GM18511 (cell line): ENCODE measurements around the gene KRTAP5-5.
"Not testable (repeated sequence)": the region's sequence is repeated elsewhere in the genome, so short reads cannot be mapped to it uniquely, and the experiment has no call there.

ENCODE experiments used
- ATAC-seq: cut with Tn5 transposase; IDR thresholded peaks from one replicate; pipeline ENCODE4 v1.9.1; 2021; ENCODE audit warnings: mild to moderate bottlenecking, moderate library complexity; ENCODE audit not compliant: unreplicated experiment

KRTAP5-5 gene, protein sequence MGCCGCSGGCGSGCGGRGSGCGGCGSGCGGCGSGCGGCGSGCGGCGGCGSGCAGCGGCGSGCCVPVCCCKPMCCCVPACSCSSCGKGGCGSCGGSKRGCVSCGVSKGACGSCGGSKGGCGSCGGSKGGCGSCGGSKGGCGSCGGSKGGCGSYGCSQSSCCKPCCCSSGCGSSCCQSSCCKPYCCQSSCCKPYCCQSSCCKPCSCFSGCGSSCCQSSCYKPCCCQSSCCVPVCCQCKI

DNA sequence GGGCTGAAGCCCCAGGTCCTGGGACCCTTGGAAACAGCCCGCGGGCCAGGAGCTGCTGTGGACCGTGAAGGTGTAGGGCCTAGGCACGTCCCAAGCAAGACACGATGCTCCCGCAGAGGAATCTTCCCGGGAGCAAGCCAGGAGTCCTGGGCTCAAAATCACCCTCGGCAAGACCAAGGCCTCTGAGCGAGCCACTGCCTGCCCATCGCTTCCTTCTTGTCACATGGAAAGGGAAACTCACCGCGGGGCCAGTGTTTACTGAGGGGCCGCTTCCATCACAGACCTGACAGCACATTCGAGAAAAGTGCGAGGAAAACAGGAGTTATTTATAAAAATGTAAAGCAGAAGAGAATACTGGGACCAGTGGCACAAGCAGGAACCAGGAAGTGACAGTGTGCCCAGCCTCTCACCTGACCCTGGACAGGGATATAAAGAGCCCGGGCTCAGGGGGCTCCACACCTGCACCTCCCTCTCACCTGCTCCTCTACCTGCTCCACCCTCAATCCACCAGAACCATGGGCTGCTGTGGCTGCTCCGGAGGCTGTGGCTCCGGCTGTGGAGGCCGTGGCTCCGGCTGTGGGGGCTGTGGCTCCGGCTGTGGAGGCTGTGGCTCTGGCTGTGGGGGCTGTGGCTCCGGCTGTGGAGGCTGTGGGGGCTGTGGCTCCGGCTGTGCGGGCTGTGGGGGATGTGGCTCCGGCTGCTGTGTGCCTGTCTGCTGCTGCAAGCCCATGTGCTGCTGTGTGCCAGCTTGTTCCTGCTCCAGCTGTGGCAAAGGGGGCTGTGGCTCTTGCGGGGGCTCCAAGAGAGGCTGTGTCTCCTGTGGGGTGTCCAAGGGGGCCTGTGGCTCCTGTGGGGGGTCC, at the start of gene KRTAP5-5:
Gene KRTAP5-5 (plus strand): TSS at position 450 of the 860 bp plus-strand sequence. CDS start 66 bp downstream, at position 516.
- ATAC-seq, result no peak

DNA sequence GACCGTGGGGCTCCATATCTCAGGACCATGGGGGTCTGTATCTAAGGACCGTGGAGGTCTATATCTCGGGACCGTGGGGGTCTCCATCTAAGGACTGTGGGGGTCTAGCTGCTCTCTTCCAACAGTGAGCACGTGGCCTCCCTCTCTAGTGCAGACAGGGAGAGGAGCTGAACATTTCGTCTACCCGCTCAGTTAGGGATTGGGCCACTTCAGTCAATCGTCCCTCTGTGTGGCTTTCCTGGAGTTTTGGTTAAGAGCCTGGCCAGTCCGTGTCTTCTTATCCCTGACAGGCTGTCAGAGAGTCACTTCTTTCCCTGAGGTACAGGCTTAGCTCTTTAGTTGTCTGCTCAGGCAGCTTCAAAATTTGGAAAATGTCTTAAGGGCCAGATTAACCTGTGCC, 47.6 kb upstream of the KRTAP5-5 start:
- ATAC-seq, result no peak

DNA sequence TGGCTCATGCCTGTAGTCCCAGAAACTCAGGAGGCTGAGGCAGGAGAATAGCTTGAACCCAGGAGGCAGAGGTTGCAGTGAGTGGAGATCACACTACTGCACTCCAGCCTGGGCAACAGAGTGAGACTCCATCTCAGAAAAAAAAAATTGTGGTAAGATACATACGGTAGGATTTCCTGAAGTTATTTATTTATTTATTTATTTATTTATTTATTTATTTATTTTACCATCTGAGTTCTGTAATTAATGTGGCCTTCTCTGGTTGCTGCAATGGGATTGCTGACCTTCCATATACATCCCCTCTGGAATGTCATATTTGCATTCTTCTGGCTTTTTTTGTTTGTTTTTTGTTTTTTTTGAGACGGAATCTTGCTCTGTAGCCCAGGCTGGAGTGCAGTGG, 46.7 kb upstream of the KRTAP5-5 start:
- not testable (repeated sequence) for ATAC-seq

DNA sequence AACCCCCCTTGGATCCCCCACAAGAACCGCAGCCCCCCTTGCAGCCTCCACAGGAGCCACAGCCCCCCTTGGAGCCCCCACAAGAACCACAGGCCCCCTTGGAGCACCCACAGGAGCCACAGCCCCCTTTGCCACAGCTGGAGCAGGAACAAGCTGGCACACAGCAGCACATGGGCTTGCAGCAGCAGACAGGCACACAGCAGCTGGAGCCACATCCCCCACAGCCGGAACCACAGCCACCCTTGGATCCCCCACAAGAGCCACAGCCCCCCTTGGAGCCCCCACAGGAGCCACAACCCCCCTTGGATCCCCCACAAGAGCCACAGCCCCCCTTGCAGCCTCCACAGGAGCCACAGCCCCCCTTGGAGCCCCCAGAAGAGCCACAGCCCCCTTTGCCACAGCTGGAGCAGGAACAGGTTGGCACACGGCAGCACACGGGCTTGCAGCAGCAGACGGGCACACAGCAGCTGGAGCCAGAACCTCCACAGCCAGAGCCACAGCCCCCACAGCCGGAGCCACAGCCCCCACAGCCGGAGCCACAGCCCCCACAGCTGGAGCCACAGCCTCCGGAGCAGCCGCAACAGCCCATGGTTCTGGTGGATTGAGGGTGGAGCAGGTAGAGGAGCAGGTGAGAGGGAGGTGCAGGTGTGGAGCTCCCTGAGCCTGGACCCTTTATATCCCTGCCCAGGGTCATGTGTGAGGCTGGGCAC, 44.8 kb upstream of the KRTAP5-5 start, which contains the start of gene KRTAP5-1:
Gene KRTAP5-1 (minus strand): TSS at position 623 of the 710 bp plus-strand sequence. CDS start 34 bp downstream, at position 589.
- not testable (repeated sequence) for ATAC-seq

DNA sequence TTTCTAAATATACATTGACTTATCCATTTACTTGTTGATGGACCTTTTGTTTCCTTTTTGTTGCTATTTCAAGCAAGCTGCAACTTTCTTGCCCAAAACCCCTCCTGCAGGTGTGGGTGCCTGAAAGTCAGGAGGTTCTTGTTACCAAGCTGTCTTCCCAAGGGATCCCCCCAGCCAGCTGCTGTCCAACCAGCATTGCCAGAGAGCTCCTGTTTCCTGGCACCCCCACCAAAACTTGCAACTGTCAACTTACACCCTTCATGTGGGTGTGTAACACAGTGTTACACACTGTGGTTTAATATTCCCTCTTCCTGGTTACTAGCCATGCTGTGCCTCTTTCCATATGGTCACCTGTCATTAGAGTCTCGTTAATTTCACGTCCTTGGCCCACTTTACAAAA, 42.9 kb upstream of the KRTAP5-5 start:
- no peak for ATAC-seq

DNA sequence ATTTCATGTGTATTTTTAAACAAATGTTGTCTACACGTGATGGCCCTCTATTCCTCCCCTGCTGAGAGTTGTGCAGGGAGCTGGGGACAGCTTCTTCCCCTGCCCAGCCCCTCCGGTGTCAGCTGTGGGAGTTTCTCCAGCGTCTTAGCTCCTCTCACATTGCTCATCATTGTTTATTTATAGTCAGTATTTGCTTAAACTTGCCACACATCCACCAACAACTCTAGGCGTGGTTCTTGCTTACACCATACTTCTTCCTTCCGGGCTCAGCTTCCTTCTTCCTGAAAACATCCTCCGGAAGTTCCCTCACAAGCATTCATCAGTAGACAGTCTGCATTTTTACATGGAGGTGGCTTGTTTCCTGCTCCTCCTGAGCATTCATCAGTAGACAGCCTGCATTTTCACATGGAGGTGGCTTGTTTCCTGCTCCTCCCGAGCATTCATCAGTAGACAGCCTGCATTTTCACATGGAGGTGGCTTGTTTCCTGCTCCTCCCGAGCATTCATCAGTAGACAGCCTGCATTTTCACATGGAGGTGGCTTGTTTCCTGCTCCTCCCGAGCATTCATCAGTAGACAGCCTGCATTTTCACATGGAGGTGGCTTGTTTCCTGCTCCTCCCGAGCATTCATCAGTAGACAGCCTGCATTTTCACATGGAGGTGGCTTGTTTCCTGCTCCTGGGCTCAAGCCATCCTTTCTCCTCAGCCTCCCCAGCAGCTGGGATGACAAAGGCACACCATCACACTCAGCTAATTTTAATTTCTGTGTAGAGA, 40.2 kb upstream of the KRTAP5-5 start:
- ATAC-seq, result not testable (repeated sequence)

DNA sequence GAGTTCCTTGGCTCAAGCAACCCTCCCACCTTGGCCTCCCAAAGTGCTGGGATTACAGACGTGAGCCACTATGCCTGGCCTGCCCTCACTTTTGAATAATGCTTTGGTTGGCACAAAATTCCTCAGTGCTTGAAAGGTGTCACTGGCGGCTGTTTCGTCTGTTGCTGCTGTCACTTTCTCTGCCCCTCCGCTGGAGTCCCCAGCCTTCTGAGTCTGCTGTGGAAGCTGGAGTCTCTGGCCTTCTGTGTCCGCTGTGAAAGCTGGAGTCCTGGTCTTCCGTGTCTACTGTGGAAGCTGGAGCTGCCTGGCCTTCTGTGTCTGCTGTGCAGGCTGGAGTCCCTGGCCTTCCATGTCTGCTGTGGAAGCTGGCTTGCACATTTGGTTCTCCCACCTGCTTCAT, 39.6 kb upstream of the KRTAP5-5 start:
- ATAC-seq, result no peak

DNA sequence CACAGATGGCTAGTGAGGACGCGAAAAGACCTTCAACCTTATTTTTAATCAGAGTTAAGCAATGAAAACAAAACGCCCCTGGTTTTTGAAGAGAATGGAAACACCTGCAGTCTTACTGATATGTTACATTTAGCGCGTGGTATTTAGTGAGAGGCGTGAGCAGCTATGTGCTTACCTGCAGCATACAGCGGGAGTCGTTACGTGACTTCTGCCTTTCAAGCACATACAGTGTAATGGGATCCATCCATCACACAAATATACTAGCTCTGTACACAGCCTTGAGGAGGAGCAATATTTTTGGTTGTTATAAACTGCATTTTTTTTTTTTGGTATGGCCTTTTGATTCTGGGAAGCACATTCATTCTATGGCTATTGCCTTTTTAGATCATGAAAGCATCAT, 36.9 kb upstream of the KRTAP5-5 start:
- no peak for ATAC-seq

DNA sequence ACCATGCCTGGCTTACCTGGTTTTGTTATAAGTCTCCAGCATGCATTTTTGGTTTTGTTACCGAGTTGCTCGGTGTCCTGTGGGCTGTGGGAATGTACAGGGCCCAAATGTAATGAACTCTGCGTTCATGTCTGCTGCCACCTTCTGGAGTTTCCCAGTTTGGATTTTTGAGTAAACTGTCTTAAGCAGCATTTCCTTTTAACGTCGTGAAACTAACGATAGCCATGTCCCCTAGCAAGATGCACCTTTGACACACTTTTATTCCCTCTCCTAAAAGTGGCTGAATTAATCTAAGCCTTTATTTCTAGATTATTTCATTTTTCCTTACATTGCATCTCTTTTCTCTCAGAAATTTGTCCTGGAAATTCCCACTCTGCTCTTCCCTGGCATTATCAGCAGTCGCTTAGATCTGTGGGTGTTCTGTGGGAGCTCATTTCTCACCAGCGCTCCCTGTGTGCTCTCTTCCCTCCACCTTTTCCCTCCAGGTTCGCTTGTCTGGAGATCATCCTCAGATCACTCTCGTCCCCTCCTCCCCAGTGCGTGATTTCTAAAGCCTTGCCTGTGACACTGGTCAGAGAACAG, 33.5 kb upstream of the KRTAP5-5 start:
- not testable (repeated sequence) for ATAC-seq

DNA sequence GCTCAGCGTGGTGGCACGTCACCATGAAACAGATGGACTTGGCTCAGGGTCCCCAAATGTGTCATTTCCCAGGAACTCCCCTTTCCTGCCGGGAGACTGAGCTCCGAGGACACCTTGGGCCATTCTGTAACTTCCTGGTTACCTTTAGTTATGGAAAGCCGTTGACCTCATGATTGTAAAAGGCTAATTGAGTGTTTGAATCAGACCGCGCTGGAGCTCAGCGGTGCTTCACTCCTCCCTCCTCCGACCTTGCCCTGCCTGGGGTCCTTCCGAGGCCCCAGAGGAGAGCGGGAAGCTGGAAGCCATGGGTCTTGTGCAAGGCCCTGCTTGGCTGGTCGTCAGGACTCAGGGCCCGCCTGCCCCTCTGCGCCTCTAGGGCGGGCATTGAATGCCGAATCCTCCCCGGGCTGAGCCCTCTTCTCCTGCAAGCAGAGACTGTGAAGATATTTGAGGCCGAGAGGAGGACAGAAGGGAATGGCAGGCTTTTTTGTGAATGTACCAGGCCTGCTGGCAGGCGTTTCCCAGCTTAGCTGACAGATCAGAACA, 32.9 kb upstream of the KRTAP5-5 start:
- ATAC-seq, result not testable (repeated sequence)

DNA sequence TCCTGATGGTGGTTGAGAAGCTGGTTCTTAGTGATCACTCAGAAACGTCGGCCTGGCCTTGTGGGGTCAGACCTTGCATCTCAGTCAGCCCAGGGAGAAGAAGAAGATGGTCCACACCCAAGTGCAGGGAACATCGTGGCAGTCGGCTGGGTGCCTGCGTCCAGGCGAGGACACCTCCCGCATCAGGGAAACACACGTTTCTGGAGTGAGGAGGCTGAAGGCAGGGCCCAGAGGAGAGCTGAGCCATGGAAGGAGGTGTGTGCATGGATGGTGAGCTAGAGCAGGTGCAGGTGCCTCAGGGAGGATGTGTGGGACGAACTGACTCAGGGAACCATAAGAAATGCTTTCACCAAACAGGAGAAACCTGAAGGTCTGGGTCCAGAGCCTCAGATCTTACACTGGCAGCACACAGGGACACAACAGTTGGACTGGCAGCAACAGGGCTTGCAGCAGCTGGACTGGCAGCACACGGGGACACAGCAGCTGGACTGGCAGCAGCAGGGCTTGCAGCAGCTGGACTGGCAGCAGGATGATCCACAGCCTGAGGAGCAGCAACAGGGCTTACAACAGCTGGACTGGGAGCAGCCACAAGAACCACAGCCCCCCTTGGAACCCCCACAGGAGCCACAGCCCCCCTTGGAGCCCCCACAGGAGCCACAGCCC, 32.1 kb upstream of the KRTAP5-5 start:
- ATAC-seq, result no peak

DNA sequence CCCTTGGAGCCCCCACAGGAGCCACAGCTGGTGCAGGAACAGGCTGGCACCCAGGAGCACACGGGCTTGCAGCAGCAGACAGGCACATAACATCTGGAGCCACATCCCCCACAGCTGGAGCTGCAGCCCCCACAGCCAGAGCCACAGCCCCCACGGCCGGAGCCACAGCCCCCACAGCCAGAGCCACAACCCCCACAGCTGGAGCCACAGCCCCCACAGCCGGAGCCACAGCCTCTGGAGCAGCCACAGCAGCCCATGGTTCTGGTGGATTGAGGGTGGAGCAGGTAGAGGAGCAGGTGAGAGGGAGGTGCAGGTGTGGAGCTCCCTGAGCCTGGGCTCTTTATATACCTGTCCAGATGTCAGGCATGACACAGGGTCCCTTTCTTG, 31.6 kb upstream of the KRTAP5-5 start, which contains the start of gene KRTAP5-2:
Gene KRTAP5-2 (minus strand): TSS at position 301 of the 387 bp plus-strand sequence. CDS start 44 bp downstream, at position 257.
- no peak for ATAC-seq

DNA sequence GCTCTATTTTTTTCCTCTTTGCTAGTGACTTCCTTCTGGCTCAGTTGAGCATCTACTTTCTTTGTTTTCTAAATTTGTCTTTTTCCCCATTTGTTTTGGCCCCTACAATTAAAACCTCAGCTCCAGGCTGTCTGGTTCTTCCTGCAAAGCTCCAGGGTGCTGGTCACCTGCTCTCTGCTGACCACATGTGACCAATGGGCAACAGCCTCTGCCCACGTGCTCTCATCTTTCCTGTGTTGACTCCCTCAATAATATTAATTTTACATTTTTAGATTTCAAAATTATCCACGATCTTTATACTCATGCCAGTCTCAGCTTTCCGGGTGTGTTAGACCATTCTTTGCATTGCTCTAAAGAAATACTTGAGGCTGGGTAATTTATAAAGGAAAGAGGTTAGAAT, 31.2 kb upstream of the KRTAP5-5 start:
- ATAC-seq, result not testable (repeated sequence)

DNA sequence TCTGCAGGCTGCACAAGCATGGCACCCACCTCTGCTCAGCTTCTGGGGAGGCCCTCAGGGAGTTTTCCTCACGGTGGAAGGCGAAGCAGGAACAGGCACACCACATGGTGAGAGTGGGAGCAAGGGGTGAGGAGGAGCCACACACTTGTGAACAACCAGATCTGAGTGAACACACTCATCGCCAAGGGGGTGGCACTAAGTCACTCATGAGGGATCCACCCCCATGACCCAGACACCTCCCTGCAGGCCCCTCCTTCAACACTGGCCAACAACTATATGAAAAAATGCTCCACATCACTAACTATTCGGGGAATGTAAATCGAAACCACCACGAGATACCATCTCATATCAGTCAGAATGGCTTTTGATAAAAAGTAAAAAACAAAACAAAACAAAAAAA, 30.8 kb upstream of the KRTAP5-5 start:
- no peak for ATAC-seq

DNA sequence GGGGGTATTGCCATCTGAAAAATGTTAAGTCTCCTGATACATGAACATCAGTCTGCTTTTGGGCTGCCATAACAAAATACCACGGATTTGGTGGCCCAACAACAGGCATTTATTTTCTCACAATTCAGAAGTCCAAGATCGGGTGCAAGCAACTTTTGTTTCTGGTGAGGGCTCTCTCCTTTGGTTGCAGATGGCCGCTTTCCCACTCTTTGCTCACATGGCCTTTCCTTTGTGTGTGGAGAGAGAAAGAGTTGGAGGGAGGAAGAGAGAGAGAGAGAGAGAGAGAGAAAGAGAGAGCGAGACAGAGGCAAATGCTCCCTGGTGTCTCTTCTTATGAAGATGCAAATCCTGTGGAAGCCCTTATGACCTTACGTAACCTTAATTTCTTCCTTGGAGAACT, 28.9 kb upstream of the KRTAP5-5 start:
- no peak for ATAC-seq

DNA sequence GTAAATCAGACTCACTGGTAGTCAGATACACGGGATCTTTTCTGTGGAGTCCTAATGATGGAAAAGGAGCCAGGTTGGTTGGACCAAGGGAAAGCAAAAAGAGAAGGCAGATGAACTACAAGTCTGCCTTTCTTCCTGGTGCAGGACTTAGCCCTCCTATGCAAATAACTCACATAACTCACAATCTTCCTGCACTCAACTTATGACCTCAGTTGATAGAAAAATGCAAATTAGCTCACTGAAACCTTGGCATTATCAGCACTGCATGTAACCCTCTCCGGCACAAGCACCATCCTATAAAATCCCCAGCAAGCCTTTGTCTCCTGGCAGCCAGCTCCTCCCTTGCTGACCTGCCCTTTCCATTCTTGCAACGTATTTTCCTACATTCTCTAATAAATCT, 27.9 kb upstream of the KRTAP5-5 start:
- ATAC-seq, result not testable (repeated sequence)

DNA sequence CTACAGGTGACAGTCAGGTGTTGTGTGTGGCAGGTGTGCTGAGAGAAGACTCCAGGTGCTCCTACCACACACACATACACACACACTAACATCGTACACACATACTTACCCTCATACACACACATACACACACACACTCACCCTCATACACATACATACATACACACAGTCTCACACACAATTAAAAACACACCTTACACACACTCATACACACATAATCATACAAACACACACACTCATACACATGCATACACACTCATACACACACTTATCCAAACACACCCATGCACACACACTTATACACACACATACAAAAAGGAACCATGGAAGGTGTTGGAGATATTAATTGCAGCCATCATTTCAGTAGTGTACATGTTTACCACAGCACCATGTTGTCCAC, 25.9 kb upstream of the KRTAP5-5 start:
- no peak for ATAC-seq

DNA sequence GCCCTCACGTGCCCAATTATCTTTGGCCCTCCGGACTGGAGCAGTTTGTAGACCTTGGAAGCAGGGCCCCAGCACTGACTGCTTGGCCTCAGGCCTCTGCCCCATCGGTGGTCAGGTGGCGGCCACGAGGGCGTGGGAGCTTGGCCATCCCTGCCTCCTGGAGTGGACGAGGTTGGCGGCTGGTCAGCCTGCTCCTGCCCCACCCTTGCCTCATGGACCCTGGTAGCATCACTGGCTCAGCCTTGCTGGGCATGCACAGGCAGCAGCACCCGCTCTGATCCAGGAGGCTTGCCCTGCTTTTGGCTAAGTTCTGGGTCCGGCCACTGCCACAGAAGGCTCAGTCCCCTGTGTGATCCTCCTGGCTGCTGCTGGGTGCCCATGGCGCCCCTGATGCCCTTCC, 25.4 kb upstream of the KRTAP5-5 start:
- ATAC-seq, result no peak

DNA sequence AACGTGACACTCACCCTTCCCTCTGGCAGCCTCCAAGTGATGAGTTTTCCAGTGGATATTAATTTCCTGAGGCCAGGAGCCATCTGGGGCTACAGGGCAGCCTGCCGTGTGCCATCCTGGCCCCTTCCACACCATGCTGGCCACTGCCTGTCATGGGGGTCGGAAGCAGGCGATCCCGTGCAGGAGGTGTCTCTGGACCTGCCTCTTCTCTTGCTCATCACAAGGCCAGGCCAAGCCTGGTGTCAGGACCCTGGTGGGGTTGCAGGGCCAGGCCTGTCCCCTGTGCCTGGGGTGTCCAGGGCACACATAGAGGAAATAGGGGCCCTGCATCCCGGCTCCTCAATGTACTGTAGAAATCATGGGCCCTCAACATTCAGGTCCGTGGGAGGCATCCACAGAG, 24.9 kb upstream of the KRTAP5-5 start:
- no peak for ATAC-seq
